SU-DHL-6 (cell line): Measurements from ENCODE around the gene F13B.

Source experiments
- EZH2phosphoT487 ChIP-seq: fragments of 200-600 bp; sonication (generic), shearing (Covaris generic); conservative IDR thresholded peaks from 2 replicates; pipeline ENCODE4 v1.6.1; 2018; ENCODE audit warnings: mild to moderate bottlenecking, antibody characterized with exemption, low read length, moderate library complexity, mixed read lengths
- TF ChIP-seq, protein P1 (sequence below): fragments of 200-600 bp; sonication (generic); IDR thresholded peaks from one replicate; pipeline ENCODE4 v1.5.1; 2017; ENCODE audit warnings: antibody characterized with exemption, mild to moderate bottlenecking, low read length, moderate library complexity; ENCODE audit not compliant: insufficient read depth, poor library complexity, severe bottlenecking

DNA sequence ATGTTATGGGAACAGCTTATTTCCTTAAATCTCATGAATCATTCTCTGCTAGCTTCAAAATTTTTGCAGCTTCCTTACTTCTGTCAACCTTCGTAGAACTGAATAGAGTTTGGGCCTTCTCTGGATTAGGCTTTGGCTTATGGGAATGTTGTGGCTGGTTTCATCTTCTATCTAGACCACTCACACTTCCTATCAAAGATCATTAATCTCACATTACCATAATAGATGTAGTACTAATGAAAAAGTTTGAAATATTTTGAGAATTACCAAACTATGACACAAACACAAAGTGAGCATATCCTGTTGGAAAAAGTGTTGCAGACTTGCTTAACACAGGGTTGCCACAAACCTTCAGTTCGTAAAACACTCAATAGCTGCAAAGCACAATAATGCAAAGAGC is 49.1 kb upstream of the F13B start:
- TF ChIP-seq, protein P1, sequence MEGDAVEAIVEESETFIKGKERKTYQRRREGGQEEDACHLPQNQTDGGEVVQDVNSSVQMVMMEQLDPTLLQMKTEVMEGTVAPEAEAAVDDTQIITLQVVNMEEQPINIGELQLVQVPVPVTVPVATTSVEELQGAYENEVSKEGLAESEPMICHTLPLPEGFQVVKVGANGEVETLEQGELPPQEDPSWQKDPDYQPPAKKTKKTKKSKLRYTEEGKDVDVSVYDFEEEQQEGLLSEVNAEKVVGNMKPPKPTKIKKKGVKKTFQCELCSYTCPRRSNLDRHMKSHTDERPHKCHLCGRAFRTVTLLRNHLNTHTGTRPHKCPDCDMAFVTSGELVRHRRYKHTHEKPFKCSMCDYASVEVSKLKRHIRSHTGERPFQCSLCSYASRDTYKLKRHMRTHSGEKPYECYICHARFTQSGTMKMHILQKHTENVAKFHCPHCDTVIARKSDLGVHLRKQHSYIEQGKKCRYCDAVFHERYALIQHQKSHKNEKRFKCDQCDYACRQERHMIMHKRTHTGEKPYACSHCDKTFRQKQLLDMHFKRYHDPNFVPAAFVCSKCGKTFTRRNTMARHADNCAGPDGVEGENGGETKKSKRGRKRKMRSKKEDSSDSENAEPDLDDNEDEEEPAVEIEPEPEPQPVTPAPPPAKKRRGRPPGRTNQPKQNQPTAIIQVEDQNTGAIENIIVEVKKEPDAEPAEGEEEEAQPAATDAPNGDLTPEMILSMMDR: no peak
- no peak for TF ChIP-seq EZH2phosphoT487
